Neural progenitor cell (in vitro differentiated cells): Measurements from ENCODE around the gene RMRP.

Experiments used
- EZH2phosphoT487 ChIP-seq: fragments of 200-600 bp; sonication (generic); IDR thresholded peaks from 2 replicates; pipeline ENCODE4 v1.6.1; 2017; ENCODE audit warnings: antibody characterized with exemption
- TF ChIP-seq, protein P1 (sequence below): fragments of 200-600 bp; sonication (generic); IDR thresholded peaks from 2 replicates; pipeline ENCODE4 v1.5.1; 2017; ENCODE audit warnings: antibody characterized with exemption, mild to moderate bottlenecking

DNA sequence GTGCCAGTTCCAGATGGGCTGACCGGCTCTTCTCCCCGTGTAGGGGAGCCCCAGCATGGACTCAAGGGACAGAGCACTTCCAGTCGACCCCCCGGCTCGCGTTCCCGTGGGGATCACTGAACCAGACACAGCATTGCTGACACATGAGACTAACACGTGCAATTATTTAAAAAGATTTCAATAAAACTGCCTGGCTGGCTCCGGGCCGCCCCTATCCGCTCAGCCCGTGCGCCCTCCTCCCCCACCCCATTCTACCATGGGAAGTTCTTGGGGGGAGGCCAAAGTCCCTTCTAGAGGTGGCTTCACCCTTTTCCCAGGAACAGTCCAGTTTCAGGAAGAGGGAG is 48.0 kb downstream of the RMRP start:
- TF ChIP-seq, protein P1, sequence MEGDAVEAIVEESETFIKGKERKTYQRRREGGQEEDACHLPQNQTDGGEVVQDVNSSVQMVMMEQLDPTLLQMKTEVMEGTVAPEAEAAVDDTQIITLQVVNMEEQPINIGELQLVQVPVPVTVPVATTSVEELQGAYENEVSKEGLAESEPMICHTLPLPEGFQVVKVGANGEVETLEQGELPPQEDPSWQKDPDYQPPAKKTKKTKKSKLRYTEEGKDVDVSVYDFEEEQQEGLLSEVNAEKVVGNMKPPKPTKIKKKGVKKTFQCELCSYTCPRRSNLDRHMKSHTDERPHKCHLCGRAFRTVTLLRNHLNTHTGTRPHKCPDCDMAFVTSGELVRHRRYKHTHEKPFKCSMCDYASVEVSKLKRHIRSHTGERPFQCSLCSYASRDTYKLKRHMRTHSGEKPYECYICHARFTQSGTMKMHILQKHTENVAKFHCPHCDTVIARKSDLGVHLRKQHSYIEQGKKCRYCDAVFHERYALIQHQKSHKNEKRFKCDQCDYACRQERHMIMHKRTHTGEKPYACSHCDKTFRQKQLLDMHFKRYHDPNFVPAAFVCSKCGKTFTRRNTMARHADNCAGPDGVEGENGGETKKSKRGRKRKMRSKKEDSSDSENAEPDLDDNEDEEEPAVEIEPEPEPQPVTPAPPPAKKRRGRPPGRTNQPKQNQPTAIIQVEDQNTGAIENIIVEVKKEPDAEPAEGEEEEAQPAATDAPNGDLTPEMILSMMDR = no peak
- no peak for TF ChIP-seq EZH2phosphoT487
